Measurements from ENCODE around the gene ORC3. TPM values are rescaled to one million over a fixed set of nuclear protein-coding genes. Genes with fewer than 3 reads are reported as not detected.

The ORC3 gene
- total and polyA plus RNA-seq, 2 of the 4 experiments (the other 2 are of a cell fraction) = 22.3 to 30.6 TPM

- no peak overlapping the region for H4K8ac ChIP-seq (ENCODE audit: low read depth in 2 of 2, low read length in 2 of 2)
- H3K4me3 ChIP-seq (ENCODE audit: insufficient read depth, low read depth, low read length) = no peak overlapping the region
- no peaks in the 10 kb centered on the region for H3K27me3 ChIP-seq (ENCODE audit: control insufficient read depth, insufficient read depth, low read length)
- no peak overlapping the region for H3K14ac ChIP-seq (replicated peaks; ENCODE audit: low read depth, low read length)
- H3K4ac ChIP-seq (ENCODE audit: low read depth, low read length) = no peak overlapping the region
- H3K9me3 ChIP-seq (ENCODE audit: control insufficient read depth, insufficient read depth, low read length) = no peaks in the 10 kb centered on the region
- no peak overlapping the region for H2BK5ac ChIP-seq (ENCODE audit: low read depth, low read length, poor library complexity, severe bottlenecking)
- dilution Hi-C loops (cut with HindIII; ENCODE audit: low sequenced_read_pairs, unreplicated experiment) (no loop called here), in situ Hi-C loops (cut with MboI; ENCODE audit: low sequenced_read_pairs) (no loop called here), intact Hi-C loops (cut with micrococcal nuclease) (no loop called here)
- H2BK120ac ChIP-seq (ENCODE audit: low read depth, low read length) = no peak overlapping the region
- BruUV-seq (replicated peaks) = no TSS peak
- no peak overlapping the region for H3K56ac ChIP-seq (ENCODE audit: extremely low read depth, insufficient read depth, low read length)
- no peak overlapping the region for H3K18ac ChIP-seq (ENCODE audit: low read depth, low read length)
- H2AFZ ChIP-seq (replicated peaks; ENCODE audit: low read length, poor library complexity) = no peak overlapping the region
- no peaks in the 10 kb centered on the region; the same call in none of the 2 replicates for H3K36me3 ChIP-seq (ENCODE audit: control insufficient read depth, insufficient read depth, low read length)
- H4K5ac ChIP-seq (ENCODE audit: low read depth, low read length) = no peak overlapping the region
- H3K4me1 ChIP-seq (ENCODE audit: control insufficient read depth, insufficient read depth, low read length) = peaks cover 24% of the 10 kb centered on the region
- no peak overlapping the region for H2AK5ac ChIP-seq (ENCODE audit: low read depth, low read length)
- H2BK20ac ChIP-seq (ENCODE audit: low read depth, low read length) = no peak overlapping the region
- H4K20me1 ChIP-seq (ENCODE audit: insufficient read depth, low read length) = peaks cover 98% of the 10 kb centered on the region
- TF ChIP-seq MAFK (IDR thresholded peaks at IDR 0.05; ENCODE audit: low read depth, low read length) (no peak), FOS (IDR thresholded peaks at IDR 0.05; ENCODE audit: low read depth, low read length) (no peak), RFX5 (IDR thresholded peaks at IDR 0.05; ENCODE audit: low read depth, low read length) (no peak), SMC3 (IDR thresholded peaks at IDR 0.05; ENCODE audit: low read depth, low read length) (no peak), MXI1 (IDR thresholded peaks at IDR 0.05; ENCODE audit: borderline replicate concordance, low read depth, low read length) (no peak), CHD1 (IDR thresholded peaks at IDR 0.05; ENCODE audit: low read depth, low read length) (no peak), CEBPB (IDR thresholded peaks at IDR 0.05; ENCODE audit: low read depth, low read length) (no peak), CTCF (conservative IDR thresholded peaks at IDR 0.05; ENCODE audit: low read depth, low read length) (no peak), USF2 (IDR thresholded peaks at IDR 0.05; ENCODE audit: low read depth, low read length) (no peak), NFE2L2 (IDR thresholded peaks at IDR 0.05; ENCODE audit: low read depth, low read length) (no peak), MAZ (IDR thresholded peaks at IDR 0.05; ENCODE audit: borderline replicate concordance, low read depth, low read length) (no peak), RAD21 (IDR thresholded peaks at IDR 0.05; ENCODE audit: low read length) (no peak)
- ATAC-seq (ENCODE audit: low read depth) (no peak), DNase-seq (no peak)
- H3K79me1 ChIP-seq (ENCODE audit: low read depth in 1 of 2, low read length in 2 of 2) = peaks cover 0 to 47% of the 10 kb centered on the region in 2 experiments; a peak in 2 of 4 replicates
- ChIA-PET CTCF (no interaction called here), POLR2A (ENCODE audit: unreplicated experiment) (no interaction called here)
- H3K9ac ChIP-seq (ENCODE audit: low read depth, low read length) = no peak overlapping the region
- H3K9me1 ChIP-seq (ENCODE audit: insufficient read depth, low read length) = peaks cover 13% of the 10 kb centered on the region
- no peak overlapping the region for H2AK9ac ChIP-seq (replicated peaks; ENCODE audit: low read depth, low read length, poor library complexity)
- no peak overlapping the region for H4K91ac ChIP-seq (ENCODE audit: insufficient read depth, low read depth, low read length)
- no peak overlapping the region for H3K23ac ChIP-seq (ENCODE audit: low read depth, low read length)
- WGBS, 2 experiments (ENCODE audit: extremely low coverage in 2 of 2, insufficient read length in 1 of 2) = no CpG with 5 or more reads among the region's 3 CpGs
- no peak overlapping the region for H3K4me2 ChIP-seq (ENCODE audit: low read depth, low read length)
- no peak overlapping the region for H3K27ac ChIP-seq (ENCODE audit: insufficient read depth, low read length)
- H2BK15ac ChIP-seq (ENCODE audit: low read depth, low read length) = no peak overlapping the region
Observed at GRCh38 chr6:87687296-87687695, 97.4 kb downstream of the ORC3 start.

Data from IMR-90 (cell line).